ENCODE data around the gene ADRA1B.

ADRA1B gene

DNA sequence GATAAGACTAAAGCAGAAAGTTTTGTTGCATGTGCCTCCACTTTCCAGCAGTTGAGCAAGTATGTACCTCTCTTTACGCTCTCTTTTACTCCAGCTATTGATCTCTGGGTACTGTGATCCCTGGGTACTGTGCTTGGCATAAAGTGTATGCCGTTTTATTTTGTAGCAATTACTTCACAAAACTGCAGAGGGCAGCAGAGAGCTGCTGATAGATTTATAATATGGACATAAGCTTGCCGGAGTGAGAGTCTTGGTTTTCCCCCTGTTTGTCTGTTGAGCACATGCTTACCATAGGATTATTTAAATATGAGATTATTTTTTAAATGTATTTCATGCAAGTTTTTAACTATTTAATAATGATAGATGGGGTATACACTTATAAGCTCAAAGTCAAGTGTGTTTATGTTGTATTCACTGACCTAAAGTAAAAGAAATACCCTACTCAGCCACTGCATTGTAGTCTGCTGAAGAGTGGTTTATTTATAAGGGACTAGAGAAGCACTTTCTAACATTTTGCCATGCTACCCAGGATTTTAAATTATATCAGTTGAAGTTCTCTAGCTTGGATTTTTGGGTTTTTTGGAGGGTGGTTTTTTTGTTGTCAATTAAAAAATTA, 105.7 kb downstream of the ADRA1B start:
- DNase-seq, result peak; percentile 51
